NCI-H526 (cell line): ENCODE data around the gene BBLN.
"Not testable (repeated sequence)": the region's sequence is repeated elsewhere in the genome, so short reads cannot be mapped to it uniquely, and the experiment has no call there.

ENCODE experiments used
- DNase-seq, 2 experiments: peaks; one replicate each; lab custom pipeline; 2025; lab: John Stamatoyannopoulos, UW

The BBLN gene, protein sequence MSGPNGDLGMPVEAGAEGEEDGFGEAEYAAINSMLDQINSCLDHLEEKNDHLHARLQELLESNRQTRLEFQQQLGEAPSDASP

DNA sequence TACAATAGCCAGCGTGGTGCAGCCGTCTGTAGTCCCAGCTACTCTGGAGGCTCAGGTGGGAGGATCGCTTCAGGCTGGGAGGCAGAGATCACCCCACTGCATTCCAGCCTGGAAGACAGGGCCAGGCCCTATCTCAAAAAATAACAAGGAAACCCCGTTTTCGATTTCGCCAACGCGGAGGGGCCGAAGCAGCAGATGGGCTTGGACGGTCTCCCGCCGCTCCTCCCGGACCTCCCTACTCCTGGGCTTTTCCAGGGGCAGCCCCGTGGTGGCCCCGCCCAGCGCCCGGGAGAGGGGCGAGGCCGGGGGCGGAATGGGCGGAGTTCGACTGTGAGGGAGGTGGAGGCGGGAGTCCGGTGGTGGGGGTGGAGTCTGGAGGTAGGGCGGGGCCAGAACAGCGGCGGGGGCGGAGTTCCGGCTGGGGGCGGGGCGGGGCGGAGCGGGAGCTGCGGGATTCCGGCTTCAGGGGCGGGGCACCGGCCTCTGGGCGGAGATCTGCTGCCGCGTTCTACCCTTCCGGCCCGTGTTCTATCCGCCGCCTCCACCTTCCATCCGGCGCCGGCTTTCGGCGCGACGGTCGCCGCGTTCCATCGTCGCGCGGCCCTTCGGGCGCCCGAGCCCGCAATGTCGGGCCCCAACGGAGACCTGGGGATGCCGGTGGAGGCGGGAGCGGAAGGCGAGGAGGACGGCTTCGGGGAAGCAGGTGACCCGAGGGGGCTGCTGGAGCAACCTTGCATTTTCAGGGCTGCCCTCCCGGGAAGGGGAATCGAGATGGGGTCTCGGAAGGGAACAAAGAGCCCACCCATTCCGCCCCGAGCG lies at the start of gene BBLN:
TSS of gene BBLN (plus strand) at position 482 of the 819 bp plus-strand sequence. CDS start at position 625, 143 bp downstream.
- DNase-seq = peak; percentile 48 to 91

DNA sequence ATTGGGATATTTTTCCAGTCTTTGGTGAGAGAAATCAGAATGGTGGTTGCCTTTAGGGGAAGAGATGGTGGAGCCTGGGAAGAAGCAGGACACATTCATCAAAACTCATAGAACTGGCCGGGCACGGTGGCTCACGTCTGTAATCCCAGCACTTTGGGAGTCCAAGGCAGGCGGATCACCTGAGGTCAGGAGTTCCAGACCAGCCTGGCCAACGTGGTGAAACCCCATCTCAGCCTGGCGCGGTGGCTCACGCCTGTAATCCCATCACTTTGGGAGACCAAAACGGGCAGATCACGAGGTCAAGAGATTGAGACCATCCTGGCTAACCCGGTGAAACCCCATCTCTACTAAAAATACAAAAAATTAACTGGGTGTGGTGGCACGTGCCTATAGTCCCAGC lies 48.3 kb upstream of the BBLN start:
- DNase-seq = not testable (repeated sequence)

DNA sequence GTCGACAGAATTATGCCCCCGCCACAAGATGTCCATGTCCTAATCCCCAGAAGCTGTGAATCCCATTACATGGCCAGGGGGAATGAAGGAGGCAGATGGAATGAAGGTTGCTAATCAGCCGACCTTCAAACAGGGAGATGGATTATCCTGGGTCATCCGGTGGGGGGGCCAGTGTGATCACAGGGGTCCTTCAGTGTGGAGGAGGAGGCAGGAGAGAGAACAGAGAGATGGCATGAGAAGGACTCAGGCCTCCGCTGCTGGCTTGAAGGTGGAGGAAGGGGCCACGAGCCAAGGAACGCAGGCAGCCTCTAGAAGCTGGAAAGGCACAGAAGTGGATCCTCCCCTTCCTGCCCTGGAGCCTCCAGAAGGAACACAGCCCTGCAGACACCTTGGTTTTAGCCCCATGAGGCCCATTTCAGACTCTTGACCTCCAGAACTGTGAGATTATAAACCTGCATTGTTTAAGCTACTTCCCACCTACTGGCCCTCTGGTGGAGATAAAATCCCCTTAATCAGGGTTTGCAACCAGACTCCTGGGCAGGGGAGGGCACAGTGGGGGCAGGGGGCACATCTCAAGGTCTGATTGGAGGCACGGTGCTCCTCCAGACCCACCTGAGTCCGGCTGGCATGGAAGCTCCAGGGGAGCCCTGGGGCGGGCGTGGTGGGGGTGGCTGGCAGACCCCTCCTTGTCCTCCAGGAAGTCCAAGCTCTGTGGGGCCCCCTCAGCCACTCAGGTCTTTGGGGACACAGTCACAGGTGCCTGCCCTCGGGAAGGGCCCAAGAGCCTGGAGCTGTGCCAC lies 46.3 kb upstream of the BBLN start:
- DNase-seq = no peak

DNA sequence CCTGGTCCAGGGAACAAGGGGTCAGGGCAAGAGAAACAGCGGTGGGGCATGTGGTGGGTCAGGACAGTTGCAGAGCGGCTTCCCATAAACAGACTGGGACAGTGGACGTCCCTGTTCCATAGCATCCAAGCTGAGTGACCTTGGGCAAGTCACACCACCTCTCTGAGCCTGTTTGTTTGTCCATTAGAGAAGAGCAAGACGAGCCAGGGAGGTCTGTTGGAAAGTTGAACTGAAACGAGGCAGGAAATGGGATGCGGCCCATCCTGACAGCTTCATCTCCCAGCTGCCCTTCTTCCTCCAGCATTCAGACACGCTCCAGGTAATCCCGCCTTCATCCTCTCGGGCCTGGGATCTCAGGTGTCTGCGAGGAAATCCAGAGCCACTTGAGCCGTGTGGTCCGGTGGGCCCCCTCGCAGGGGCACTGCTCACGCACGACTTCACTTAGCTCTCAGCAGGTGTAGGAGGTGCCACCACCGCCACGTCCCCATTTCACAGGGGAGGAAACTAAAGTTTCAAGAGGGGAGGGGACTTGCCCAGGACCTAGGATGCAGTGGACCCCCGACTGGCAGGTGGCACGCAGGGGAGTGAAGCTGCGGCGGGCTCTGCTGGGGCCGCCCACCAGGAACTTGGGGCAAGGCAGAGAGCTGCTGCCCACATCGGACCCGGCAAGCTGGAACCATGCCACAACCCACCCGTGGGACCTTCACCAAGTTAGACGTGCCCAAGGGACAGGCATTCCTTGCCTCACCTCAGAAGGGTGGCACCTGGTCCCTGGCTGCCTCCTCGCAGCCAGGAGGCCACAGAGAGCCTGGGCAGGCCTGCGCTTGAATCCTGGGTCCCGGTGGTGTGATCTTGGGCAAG lies 45.5 kb upstream of the BBLN start:
- no peak for DNase-seq

DNA sequence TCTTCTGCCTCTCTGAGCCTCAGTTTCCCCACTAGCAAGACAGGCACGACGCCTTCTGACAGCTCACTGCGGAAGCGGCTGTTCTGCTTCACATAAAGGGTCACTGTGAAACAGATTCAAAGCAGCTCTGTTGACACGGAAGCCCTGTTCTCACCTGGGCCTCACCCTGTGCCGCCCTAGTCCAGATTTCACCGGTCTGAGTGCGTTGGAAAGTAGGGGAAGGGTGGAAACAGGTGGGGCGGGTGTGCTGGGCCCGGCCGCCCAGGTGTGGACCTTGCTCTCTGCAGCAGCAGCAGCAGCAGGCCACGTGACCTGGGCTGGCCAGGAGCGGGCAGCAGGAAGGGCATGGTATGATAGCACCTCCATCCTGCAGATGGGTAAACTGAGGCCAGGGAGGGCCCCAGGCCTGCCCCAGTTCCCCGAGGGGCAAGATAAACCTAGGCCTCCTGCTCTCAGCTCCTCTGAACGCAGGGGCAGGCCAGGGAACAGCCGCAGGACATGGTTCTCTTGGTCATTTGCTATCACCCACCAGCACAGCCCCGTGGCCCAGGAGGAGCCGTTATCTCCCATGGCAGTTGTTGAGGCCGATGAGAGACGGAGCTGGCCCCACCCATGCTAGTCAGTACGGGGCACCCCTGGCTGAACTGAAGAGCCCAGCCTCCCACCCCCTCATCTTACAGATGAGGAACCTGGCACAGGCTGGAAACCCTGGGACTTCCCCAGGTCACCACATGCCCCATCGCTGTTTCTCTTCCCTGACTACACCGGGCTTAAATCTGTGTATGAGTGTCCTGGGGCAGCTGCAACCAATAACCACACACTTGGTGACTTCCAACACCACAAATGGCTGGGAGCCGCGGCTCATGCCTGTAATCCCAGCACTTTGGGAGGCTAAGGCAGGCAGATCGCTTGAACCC lies 44.6 kb upstream of the BBLN start:
- DNase-seq = peak; percentile 20 to 56

DNA sequence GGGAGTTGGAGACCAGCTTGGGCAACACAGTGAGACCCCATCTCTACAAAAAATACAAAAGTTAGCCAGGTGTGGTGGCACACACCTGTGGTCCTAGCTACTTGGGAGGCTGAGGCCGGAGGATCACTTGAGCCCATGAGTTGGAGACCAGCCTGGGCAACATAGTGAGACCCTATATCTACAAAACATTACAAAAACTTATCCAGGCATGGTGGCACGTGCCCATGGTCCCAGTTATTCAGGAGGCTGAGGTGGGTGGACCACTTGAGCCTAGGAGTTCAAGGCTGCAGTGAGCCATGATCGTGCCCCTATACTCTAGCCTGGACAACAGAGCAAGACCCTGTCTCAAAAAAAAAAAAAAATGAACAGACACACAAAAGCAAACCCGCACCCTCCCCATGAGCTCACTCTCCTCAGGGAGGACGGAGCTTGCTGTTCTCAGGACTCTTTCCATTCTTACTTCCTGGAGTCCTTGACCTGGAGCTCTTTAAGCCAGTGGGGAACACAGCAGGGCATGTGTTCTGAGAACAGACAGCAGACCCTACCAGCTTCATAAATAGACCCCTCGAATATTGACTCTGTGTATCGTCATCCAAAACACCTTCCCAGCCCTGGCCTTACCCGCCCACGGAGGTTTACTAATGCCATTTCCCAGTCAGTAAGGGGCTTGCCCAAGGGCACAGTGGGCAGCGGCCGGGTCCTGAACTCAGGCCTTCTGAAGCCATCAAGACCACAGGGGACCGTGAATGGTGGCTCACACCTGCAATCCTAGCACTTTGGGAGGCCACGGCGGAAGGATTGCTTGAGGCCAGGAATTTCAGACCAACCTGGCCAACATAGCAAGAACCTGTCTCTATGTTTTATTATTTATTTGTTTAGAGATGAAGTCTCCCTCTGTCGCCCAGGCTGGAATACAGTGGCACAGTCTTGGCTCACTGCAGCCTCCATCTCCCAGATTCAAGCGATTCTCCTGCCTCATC lies 43.7 kb upstream of the BBLN start:
- DNase-seq = no peak

DNA sequence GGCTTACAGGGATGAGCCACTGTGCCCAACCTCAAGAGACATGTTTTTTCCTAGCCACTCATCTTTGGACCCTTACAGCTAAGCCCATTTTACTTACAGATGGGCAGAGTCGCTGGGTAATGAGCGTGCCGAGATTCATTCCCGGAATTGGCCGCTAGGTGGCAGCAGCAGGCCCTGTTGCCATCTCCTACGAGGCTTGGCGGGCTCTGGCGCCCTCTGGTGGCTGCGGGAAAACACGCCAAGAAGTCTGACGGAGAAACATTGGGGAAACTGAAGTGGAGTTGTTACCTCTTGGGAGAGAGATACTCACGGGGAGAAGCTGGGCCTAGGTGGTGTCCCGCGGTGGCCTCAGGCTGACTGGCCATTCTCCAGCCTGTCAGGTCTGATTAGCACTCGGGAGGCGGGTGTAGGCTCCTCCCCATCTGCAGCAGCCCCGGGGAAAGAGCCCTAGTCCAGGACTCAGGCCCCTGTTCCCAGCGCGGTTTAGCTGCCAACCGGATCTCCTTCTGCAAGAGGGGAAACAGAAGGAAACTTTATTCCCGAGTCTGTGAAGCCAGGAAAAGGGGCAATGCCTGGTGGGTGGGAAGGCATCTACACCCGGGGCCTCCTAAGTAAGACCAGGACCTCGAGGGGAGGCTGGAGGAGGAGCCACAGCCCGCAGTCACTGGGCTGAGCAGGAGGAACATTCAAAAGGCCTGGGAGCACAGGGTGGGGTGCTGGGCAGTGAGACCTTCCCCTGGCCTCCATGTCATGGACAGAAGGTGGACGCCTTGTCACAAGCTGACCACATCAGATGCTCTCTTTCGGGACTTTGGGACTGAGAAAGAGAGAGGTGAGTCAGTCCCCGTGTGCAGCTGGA lies 42.2 kb upstream of the BBLN start:
- peak; percentile 23 to 89 for DNase-seq

DNA sequence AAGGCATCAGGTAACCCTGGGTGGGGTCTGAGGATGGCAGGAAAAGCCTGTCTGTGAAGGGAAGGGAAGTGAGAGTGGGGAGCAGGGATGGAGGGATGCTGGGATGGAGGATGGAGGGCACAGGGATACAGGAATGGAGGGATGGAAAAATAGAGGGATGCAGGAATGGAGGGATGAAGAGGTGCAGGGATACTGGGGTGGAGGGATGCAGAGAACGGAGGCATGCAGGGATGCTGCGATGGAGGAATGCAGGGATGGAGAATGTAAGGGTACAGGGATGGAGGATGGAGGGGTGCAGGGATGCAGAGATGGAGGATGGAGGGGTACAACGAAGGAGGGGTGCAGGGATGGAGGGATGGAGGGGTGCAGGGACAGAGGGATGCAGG lies 41.6 kb upstream of the BBLN start:
- no peak for DNase-seq

DNA sequence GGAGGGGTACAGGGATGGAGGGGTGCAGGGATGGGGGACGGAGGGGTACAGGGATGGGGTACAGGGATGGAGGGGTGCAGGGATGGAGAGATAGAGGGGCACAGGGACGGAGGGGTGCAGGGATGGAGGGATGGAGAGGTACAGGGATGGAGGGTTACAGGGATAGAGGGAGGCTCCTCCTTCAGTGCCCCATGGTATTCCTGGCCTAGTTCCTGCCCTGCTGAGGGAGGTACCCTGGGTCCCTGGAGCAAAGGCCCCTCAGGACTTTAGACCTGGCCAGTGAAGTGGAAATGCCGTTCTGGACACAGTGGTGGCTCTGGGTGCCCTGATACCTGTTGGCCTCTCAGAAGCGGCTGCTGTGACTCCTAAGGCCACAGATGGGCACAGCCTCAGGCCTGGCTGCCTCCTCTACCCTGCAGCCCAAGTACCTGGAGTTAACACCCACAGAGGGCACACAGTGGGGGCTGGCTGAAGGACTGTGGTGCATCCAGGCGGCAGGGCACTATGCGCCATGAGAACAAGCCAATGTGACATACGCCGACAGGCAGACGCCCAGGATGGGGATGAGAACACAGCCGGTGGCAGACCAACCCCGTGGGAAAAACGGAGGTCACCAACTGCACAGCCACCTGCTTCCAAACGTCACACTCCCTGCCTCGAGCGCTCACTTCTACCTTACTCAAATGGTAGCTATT lies 40.9 kb upstream of the BBLN start:
- DNase-seq = no peak

DNA sequence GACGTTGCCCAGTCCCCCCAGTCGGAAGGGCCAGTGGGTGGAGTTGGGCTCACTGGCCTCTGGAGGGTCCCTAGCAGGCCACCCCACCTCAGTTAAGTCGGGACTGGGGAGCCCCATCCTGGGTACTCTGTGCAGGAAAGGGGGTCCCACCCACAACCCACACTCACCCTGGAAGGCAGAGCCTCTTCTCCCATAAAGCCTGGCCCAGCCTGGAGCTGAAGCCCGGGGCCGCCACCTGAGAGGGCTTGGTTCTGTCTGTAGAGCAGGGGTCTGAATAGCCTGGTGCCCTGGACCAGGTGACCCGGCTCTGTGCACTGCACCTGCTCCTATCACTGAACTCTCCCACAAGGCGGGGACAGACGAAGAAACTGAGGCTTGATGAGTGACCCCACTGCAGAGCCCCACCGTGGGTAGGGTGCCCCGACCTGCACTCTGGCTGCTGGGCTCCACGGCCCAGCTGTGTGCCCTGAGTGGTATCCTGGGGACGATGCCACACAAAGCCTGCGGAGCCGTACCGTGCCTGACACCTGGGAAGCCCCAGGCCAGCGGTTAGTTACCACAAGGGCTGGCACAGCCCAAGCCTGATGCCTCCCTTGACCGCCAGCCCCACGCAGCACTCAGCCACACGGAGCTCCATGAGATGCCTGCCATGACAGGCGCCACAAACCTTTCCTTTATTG lies 39.9 kb upstream of the BBLN start:
- no peak for DNase-seq

DNA sequence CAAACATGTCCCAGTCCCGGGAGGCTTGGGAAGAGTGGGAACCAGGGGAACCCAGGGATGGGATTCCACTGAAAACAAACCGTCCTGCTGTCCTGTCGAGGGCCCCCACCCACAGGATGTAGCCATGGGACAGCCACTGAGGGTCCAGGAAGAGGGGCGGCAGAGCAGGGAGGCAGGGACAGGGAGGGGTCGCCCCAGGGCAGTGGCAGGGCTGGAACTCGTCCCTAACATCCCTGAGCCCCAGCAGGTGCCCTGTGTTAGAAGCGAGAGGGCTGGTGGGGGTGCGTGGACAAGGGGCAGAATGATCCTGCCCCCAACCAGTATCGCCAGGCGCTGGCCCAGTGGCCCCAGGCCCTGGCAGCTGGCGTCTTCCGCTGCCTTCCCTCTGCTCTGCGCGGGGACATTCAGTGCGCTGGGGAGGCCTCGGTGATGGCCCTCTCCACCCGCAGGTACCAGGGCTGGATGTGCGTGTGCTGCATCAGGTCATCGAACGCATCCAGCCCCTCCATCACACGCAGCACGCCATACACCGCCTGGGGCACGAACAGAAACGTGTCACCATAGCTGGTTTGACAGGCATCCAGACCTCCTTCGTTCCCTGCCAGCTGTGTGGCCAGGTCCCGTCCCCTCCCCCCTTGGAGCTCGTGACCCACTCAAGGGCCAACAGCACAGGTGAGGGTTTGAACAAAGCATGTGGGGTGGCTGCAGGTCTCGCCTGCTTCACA lies 39.2 kb upstream of the BBLN start:
- DNase-seq = no peak

DNA sequence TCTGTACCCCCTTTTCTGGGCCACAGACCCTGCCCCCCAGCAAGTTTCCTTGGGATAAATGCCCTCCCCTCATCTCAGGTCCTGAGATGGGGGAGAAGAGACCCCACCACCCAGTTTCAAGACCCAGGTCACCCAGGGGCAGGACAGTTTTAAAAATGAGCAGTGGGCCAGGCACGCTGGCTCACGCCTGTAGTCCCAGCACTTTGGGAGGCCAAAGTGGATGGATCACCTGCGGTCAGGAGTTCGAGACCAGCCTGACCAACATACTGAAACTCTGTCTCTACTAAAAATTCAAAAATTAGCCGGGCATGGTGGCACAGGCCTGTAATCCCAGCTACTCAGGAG lies 38.6 kb upstream of the BBLN start:
- no peak for DNase-seq

DNA sequence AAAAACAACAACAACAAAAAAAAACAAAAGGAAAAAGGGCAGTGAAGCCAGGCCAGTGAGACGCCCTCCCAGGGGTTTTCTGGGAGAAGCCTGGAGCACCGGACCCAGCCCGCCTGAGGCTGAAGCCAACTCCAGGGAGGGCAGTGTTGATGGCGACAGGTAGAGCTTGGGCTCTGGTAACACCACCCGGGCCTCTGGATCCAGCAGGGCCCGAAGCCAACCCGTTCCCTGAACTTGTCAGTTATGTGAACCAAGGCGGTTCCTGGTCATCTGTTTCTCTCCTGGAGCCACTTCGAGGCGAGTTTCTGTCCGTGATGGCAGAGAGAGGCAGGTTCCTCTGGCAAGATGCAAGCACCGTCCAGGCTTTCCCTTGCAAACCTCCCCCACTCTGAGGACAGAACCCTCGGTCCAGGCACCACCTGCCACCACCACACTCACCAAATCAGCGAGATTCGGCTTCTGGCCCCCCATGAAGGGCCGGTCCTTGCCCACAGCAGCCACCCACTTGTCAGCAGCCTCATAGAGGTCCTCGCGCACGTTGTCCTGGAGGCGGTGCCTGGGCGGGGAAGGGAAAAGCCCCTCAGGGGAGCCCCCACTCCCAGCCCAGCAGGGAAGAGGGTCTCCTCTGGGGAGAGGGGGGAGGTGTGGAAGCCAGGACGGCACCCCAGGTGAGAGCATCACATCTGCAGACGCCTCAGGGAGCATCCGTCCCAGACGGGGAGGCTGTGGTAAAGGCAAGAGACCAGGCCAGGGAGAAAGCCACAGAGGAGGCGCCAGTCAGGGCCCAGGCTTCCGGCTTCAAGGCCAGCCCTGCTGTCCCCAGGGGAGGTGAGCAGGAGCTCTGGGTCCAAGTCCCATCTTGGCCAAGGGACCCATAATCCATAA lies 37.9 kb upstream of the BBLN start:
- DNase-seq = no peak

DNA sequence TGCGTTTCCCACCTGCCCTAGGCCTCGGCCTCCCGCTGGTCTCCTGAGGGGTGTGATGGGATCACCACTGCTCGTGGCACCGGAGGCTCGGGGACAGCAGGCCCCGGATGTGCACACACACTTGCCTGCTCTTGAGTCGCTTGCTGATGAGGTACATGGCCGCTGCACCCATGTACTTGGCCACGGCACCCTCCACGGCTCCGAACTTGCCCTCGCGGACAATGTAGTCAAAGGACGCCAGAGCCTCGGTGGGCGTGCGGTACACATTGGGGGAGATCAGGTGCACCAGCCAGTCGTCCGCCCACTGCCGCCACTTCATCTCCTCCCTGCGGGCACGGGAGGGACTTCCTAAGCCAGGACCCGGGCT lies 37.3 kb upstream of the BBLN start:
- DNase-seq = no peak

DNA sequence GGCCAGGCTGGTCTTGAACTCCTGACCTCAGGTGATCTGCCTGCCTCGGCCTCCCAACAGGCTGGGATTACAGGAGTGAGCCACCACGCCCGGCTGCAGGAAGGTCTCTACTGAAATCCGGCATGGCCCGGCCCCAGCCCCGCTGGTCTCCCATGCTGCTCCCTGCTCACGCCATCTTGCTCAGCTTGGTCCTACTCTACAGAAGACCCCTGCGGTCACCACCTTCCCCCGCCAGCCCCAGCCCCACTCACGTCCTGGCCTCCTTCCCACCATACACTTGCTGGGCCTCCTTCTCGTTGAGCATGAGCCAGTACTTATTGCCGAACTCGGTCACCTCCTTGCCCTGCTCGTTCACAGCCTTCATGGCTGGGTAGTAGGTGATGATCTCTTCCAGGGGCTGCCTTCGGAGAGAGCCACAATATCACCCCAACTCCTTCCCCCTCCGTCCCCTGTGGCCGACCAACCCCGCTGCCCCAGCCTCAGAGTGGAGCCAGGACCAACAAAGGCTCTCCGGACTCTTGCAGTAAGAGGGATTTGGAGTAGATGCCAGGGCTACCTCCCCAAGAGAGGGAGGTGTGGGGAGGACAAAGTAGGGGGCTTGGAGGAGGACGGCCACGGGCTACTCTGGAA lies 36.5 kb upstream of the BBLN start:
- no peak for DNase-seq

DNA sequence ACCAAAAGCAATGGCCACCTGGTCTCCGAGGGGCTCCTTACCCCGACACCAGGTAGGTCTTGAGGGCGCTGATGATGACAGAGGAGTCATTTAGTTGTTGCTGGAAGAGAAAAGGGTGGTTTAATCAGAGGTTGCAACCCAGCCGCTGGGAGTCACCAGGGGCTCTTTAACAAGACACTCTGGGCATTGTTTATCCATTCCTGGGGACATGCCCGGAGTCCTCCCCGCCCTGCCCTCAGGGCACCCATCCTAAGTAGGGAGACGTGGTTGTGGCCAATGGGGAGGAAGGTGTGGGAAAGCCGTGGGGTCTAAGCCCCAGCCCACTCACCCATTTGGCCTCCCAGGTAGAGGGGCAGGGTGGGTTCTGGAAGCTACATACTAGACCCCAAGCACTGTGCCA lies 35.6 kb upstream of the BBLN start:
- no peak for DNase-seq
